ENCODE data around the gene HAAO. TPM values are rescaled to one million over a fixed set of nuclear protein-coding genes. Genes with fewer than 3 reads are reported as not detected.

HAAO gene
- total and polyA plus RNA-seq, 2 of the 13 experiments (the other 11 are each of a cell fraction or from before 2014, with no cell fraction given), result 36.1 to 42.7 TPM

DNA sequence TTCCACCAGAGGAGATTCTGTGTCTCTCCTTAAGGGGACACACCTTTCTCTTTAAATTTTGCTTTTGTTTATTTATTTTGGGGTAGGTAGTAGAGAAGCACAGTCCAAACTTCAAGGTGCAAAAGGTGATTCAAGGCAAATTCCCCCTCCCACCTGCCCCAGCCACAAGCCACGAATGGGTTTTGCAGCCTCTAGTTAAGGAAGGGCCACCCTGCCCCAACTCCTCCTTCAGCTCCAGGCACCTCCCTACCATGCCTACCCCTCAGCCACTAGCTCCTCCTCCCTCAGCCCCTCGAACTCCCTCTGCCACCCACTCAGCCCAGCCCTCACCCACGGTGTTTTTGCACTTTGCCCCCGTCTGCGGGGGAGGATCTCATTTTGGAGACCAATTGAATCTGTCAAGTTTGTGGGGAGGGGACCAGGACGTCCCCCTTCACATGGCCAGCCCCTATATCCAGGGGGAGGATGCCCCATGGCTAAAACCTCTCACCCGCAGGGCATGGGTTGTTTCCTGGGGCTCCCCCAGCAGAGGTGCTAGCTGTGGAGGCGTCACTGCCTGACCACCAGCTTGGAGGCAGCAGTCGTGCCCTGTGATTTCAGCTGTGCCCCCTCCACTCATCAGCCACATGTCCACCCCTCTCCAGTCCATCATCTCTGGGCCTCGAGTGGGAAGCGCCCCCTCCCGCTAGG, 4.5 kb downstream of the HAAO start (continued):
- TF ChIP-seq ZBTB10 (CRISPR knock-in tag; IDR thresholded peaks at IDR 0.05; ENCODE audit: borderline replicate concordance), result no peak
- TF ChIP-seq ZSCAN31 (CRISPR knock-in tag; IDR thresholded peaks at IDR 0.05; ENCODE audit: low read depth), result no peak
- TF ChIP-seq, protein P1, sequence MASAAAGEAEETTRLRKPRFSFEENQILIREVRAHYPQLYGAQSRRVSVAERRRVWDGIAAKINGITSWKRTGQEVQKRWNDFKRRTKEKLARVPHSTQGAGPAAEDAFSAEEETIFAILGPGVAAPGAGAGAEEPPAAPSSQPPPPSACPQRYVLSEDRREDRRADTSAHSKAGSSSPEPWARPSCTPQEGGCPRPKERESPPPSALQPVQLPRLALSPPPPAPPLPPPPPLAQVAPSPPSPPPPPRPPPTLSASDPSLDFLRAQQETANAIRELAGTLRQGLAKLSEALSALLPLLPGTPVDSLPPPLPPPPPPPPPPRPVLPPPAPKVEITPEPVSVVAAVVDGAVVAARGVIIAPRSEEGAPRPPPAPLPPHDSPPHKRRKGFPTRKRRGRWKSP (CRISPR knock-in tag; IDR thresholded peaks at IDR 0.05), result no peak
- TF ChIP-seq HDAC2 (CRISPR knock-in tag; IDR thresholded peaks at IDR 0.05), result peak; percentile 30; the same call in 1 of the 2 replicates
- no peak; the same call in 1 of the 2 replicates for TF ChIP-seq ZNF563 (CRISPR knock-in tag; IDR thresholded peaks at IDR 0.05)
- no peak for TF ChIP-seq TEF (CRISPR knock-in tag; IDR thresholded peaks at IDR 0.05)
- TF ChIP-seq ZHX2 (IDR thresholded peaks at IDR 0.05; ENCODE audit: low read depth), result no peak
- no peak for TF ChIP-seq ZHX2 (CRISPR knock-in tag; IDR thresholded peaks at IDR 0.05; ENCODE audit: borderline replicate concordance)
- TF ChIP-seq ZFYVE20 (CRISPR knock-in tag; IDR thresholded peaks at IDR 0.05; ENCODE audit: borderline replicate concordance, low read depth), result no peak
- TF ChIP-seq GLMP (CRISPR knock-in tag; IDR thresholded peaks at IDR 0.05; ENCODE audit: borderline replicate concordance), result no peak
- TF ChIP-seq ZMAT3 (CRISPR knock-in tag; conservative IDR thresholded peaks at IDR 0.05), result no peak
- TF ChIP-seq PATZ1 (CRISPR knock-in tag; IDR thresholded peaks at IDR 0.05), result peak; percentile 51
- no peak for TF ChIP-seq ZNF30 (CRISPR knock-in tag; IDR thresholded peaks at IDR 0.05)
- 0 out of 2 replicates have a peak, but pooled peaks have one; percentile 44 for TF ChIP-seq NCOA2 (CRISPR knock-in tag; IDR thresholded peaks at IDR 0.05)
- no peak for TF ChIP-seq JDP2 (CRISPR knock-in tag; IDR thresholded peaks at IDR 0.05; ENCODE audit: borderline replicate concordance)
